ENCODE results near the gene MMRN1.

MMRN1 gene

DNA sequence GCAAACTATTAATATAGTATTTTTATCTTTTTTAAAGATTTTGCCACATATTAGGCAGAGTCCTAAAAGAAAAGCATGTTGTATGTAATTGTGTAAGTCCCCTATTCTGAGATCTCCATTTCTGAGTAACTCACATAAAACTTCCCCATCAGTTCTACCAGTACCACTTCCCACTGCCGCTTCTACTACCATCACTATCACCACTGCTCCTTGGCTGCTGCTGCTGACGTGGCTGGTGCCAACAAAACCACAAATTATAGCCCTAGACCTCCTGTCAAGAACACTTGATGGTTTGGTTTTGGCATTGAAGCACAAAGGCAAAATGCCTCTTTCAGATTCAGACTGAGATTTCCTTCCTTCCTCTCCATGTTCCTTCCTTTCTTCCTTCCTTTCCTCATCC is 106.4 kb downstream of the MMRN1 start:
- DNase-seq = no peak

DNA sequence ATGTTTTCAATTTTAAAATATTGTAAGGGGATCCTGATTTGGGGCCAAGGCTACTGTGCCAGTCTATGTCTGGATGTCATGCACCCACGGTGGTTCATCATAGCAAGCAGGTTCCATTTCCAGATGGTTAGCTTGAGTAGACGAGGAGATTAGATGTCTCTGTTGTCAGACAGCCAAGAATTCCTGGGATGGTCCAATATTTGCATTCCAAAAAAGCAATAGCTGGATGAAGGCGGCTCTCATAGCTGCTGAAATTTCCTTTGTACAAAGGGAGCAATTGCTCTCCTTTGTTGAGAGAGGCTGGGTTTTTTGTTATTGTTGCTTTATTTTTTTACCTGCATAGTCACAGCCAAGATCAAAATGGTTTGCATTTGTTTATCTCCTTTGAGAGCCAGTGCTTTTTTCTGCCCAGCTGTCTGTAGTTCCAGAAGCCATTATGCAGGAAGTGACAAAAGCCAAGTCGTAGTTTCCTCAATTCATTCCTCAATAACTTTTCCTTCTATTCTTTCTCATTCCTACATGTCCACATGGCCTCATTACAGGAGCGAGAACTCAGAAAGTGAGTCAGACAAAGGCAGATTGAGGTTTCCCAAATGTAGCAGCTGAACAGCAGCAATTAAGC is 107.9 kb downstream of the MMRN1 start:
- no peak for DNase-seq

All from NCI-H748 treated with DMSO at 0.1 percent for 48 hours (cell line).